ENCODE data around the gene LTA. TPM values are rescaled to one million over a fixed set of nuclear protein-coding genes. Genes with fewer than 3 reads are reported as not detected.

LTA gene, protein sequence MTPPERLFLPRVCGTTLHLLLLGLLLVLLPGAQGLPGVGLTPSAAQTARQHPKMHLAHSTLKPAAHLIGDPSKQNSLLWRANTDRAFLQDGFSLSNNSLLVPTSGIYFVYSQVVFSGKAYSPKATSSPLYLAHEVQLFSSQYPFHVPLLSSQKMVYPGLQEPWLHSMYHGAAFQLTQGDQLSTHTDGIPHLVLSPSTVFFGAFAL
- total RNA-seq: not detected

DNA sequence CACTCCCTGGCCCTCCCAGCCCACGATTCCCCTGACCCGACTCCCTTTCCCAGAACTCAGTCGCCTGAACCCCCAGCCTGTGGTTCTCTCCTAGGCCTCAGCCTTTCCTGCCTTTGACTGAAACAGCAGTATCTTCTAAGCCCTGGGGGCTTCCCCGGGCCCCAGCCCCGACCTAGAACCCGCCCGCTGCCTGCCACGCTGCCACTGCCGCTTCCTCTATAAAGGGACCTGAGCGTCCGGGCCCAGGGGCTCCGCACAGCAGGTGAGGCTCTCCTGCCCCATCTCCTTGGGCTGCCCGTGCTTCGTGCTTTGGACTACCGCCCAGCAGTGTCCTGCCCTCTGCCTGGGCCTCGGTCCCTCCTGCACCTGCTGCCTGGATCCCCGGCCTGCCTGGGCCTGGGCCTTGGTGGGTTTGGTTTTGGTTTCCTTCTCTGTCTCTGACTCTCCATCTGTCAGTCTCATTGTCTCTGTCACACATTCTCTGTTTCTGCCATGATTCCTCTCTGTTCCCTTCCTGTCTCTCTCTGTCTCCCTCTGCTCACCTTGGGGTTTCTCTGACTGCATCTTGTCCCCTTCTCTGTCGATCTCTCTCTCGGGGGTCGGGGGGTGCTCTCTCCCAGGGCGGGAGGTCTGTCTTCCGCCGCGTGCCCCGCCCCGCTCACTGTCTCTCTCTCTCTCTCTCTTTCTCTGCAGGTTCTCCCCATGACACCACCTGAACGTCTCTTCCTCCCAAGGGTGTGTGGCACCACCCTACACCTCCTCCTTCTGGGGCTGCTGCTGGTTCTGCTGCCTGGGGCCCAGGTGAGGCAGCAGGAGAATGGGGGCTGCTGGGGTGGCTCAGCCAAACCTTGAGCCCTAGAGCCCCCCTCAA, at the start of gene LTA:
Gene LTA, plus strand, starts transcription at position 249 of the 871 bp plus-strand sequence. Its CDS starts 454 bp downstream, at position 703.
- Histone ChIP-seq H3K36me3 (no peaks in the 10 kb centered on the region), H3K27me3 (peaks cover 0 to 21% (median 0%) of the 10 kb centered on the region in 4 donors), H3K4me3 (peak within 1 kb of the TSS in 2 of 4 donors; percentile 26 to 45), H3K9me3 (no peaks in the 10 kb centered on the region), H3K27ac (peak within 1 kb of the TSS in 2 of 4 donors; percentile 62 to 72), H3K4me1 (peaks cover 0 to 15% (median 5%) of the 10 kb centered on the region in 3 donors)
- 66 to 78% methylated on average over 16 to 25 of the region's 27 CpGs for WGBS, 2 donors
- DNase-seq: no peak
- TF ChIP-seq, protein P1, sequence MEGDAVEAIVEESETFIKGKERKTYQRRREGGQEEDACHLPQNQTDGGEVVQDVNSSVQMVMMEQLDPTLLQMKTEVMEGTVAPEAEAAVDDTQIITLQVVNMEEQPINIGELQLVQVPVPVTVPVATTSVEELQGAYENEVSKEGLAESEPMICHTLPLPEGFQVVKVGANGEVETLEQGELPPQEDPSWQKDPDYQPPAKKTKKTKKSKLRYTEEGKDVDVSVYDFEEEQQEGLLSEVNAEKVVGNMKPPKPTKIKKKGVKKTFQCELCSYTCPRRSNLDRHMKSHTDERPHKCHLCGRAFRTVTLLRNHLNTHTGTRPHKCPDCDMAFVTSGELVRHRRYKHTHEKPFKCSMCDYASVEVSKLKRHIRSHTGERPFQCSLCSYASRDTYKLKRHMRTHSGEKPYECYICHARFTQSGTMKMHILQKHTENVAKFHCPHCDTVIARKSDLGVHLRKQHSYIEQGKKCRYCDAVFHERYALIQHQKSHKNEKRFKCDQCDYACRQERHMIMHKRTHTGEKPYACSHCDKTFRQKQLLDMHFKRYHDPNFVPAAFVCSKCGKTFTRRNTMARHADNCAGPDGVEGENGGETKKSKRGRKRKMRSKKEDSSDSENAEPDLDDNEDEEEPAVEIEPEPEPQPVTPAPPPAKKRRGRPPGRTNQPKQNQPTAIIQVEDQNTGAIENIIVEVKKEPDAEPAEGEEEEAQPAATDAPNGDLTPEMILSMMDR (IDR thresholded peaks at IDR 0.05): no peak
- peak in 1 of 4 donors; percentile 28 for TF ChIP-seq POLR2A (IDR thresholded peaks at IDR 0.05)
- intact Hi-C loops (cut with DNase I): no loop called here

DNA sequence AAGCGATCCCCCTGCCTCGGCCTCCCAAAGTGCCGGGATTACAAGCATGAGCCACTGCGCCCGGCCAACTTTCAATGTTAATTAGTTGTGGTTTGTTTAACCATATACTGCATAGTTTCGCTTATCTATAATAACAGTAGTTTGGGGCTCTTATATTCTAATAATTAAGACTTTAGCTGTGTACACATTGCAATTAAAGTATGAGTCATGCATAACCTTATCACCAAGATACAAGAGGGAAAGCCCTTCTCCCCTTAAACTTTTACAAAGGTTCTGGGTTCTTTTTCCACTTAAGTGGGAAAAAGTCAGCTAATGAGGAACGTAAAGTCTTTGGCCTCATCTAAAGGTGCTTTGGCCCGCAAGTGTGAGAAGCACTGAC, 46.5 kb upstream of the LTA start:
- no peaks in the 10 kb centered on the region for H3K4me1 ChIP-seq
- no peak overlapping the region for H3K27ac ChIP-seq
- H3K27me3 ChIP-seq: no peaks in the 10 kb centered on the region
- no peak overlapping the region for H3K4me3 ChIP-seq
- peaks cover 0 to 17% (median 7%) of the 10 kb centered on the region in 3 donors for H3K36me3 ChIP-seq
- H3K9me3 ChIP-seq: no peaks in the 10 kb centered on the region
- intact Hi-C loops (cut with DNase I): no loop called here
- TF ChIP-seq POLR2A (IDR thresholded peaks at IDR 0.05): no peak
- TF ChIP-seq, protein P1 (IDR thresholded peaks at IDR 0.05): no peak
- WGBS, 2 donors: 69 to 80% methylated on average over 8 of the region's 8 CpGs
- DNase-seq: no peak

DNA sequence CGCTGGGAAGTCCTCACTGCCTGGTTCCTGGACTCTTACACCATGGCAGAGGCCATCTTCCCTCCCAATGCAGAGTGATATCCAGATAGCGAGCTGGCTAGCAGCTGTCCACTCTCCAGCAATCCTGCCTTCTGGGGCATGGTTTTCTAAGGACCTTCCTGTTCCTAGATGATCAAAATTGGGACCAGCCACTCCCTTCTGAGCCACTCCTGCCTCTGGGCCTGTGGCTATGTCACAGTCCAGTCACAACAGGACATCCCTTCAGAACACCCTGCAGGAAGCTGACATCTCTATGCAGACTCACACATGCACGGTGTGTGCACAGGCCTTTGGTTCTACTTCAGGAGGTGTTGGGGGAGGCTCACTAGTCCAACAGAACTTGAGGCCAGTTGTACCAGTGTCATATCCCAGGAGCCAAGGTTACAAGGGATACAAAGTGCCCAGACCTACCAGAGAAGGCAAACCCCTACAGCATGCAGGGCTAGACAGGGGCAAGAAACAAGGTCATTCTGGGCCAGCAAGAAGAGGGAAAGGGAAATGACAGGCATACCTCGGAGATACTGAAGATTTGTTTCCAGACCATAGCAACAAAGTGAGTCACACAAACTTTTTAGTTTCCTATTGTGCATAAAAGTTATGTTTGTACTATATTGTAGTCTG, 46.0 kb upstream of the LTA start:
- Histone ChIP-seq H3K9me3 (no peaks in the 10 kb centered on the region), H3K27me3 (no peaks in the 10 kb centered on the region), H3K27ac (no peak overlapping the region), H3K4me1 (no peaks in the 10 kb centered on the region), H3K36me3 (peaks cover 0 to 22% (median 12%) of the 10 kb centered on the region in 3 donors), H3K4me3 (no peak overlapping the region)
- DNase-seq: no peak
- 53 to 70% methylated on average over 3 to 4 of the region's 4 CpGs for WGBS, 2 donors
- TF ChIP-seq, protein P1 (IDR thresholded peaks at IDR 0.05): no peak
- no peak for TF ChIP-seq POLR2A (IDR thresholded peaks at IDR 0.05)
- intact Hi-C loops (cut with DNase I): no loop called here

DNA sequence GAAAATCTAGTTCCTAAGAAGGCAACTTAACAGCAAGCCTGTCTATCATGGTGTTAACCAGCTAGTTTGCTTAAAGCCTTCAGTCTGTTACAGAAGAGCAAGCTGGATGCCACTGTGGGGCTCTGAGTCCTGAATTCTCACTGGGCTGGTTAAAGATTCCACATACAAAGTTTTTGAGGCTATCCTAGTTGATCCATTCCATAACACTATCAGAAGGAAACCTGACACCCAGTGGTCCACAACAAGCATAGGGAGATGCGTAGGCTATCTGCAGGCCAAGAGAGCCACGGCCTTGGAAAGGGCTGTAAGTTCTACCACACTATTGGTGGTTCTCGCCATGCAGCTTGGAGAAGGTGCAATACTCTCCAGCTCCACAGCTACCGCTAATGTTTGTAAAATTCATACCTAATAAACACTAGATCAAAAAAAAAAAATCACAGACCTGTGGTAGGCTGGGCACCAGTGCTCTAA, 43.7 kb upstream of the LTA start:
- 88 to 89% methylated on average over 4 of the region's 4 CpGs for WGBS, 2 donors
- Histone ChIP-seq H3K4me1 (no peaks in the 10 kb centered on the region), H3K36me3 (peaks cover 0 to 45% (median 34%) of the 10 kb centered on the region in 3 donors), H3K27ac (no peak overlapping the region), H3K9me3 (no peaks in the 10 kb centered on the region), H3K27me3 (no peaks in the 10 kb centered on the region), H3K4me3 (no peak overlapping the region)
- no peak for DNase-seq
- no peak for TF ChIP-seq POLR2A (IDR thresholded peaks at IDR 0.05)
- TF ChIP-seq, protein P1 (IDR thresholded peaks at IDR 0.05): no peak
- intact Hi-C loops (cut with DNase I): no loop called here

Data from esophagus squamous epithelium (tissue), 5 donors.